ENCODE data around the gene ARHGAP15.

ARHGAP15 gene

DNA sequence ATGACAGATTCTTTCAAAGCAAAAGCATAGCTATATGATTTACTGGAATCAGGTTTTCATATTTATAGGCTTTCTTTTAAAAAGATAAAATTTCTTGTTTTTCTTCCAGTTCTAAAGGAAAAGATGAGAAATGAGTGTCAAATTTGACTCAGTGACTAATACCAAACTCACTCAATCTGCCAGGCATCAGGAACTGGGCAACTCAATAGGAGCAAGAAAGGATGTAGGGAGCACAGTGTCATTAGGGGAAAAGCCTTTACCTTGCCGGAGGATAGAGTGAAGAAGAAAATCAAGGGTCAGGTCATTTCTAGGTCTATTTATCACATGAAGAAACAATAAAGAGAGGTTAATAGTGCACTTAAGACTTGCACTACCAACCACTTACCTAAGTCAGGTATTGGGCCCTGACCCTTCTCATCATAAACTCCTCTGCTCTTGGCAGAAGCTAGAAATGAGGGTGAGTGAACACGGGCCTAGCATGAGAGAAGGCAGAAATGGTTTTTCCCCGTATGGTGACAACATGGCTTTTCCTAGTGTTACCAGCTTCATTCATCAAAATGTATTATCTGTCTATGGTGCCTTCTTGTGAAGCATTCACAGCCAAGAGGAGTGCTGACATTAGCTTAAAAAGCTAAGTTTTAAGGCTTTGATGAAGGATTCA, 151.0 kb downstream of the ARHGAP15 start:
- no peak for DNase-seq

- DNase-seq = no peak
These were observed 153.5 kb downstream of the ARHGAP15 start for GRCh38 chr2:143282684-143283083.

DNA sequence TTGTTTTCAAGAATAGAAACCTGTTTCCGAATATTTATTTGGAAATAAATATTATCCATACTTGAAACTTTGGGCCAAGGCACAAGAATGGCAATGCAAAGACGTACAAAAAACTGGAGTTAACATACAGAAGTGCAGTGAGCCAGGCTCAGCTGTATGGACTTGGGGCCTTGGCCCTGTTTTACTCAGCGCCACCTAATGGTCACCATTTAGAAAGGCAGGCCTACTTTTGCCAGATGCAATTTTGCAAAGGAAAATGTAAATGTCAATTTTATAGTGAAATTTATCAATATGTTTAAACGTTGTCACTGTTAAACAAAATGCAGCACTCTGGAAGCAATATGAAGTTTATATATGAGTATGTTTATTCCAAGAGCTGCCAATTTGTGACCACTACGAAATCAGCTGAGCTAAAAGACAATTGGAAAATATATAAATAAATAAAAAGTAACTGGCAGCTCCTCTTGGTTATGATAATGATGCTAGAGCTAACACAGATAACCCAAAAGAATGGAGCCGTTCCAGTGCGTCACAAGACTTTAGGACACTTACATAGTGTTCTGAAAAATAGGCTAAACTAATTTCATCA, 155.0 kb downstream of the ARHGAP15 start:
- DNase-seq = peak in 2 of 6 experiments; percentile 18 to 22

DNA sequence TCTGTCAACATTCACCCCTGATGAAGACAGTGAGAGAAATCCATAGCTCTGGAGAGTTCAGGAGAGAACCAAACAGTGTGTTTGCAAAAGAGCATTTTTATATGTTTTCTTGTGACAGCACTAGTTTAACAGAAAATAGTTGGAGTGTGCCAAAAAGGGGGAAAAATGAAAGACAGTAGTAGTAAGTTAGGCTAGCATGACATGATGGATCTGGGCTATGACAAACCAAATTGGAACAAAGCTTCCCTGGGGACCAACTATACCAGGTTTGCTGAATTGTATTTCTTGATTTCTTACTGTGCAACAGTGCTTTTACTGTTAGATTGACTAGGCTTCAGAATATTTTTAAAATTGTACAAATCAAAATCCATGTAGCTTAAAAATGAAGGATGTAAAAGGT, 159.8 kb downstream of the ARHGAP15 start:
- DNase-seq = no peak

DNA sequence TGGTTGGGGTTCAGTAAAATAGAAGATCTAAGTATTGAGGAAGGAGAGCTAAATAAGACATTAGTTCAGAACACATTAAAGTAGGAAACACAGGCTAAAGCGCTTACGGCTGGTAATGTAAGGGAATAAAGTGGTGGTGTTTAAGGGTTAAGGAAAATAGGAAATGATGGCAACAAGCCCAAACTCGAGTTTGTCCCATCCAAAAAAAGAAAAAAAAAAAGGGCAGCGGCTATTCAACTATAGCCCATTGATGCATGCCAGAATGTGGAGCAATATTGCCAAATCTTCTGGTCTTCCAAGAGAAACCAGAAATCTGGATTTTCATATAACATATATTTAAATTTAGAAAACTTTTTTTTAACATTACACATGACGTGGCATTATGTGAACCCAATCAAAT, 161.0 kb downstream of the ARHGAP15 start:
- DNase-seq = no peak

GRCh38 chr2:143294068-143294467, 164.8 kb downstream of the ARHGAP15 start:
- no peak for DNase-seq

DNA sequence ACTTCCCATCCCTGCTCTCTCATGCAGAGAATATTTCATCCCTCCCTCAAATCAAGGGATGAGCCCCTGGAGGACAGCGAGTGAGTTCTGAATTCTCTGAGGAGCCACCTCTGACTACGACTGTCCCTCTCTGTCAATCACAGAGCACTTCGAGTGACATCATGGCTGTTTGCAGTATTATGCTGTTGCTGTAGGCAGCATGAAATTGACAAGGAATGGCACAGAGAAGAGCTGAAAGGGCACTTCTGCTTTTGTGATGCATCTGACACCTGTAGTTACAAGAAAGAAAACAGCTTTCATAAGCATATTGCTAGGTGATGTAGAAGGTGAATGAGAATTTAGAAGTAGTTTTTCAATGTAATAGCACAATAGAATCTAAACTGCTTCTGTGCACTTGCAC, 166.9 kb downstream of the ARHGAP15 start:
- DNase-seq = no peak

- no peak for DNase-seq
These were observed 168.0 kb downstream of the ARHGAP15 start for GRCh38 chr2:143297182-143297581.

DNA sequence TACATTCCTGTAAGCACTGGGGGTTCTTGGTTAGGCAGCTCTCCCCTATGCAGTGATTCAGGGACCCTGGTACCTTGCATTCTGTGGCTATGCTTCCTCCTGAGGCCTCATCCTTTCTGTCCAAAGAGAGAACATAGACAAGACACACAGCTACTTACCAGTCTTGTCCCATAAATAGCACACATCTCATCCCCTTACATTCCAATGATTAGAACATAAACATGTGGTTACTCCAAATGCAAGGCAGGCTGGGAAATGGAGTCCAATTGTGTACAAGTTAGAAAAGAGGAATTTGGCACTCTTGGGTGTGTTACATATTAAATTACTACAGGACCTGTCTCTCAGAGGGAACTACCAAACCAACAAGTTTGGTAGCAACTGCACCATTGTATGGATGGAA, 171.3 kb downstream of the ARHGAP15 start:
- no peak for DNase-seq

DNA sequence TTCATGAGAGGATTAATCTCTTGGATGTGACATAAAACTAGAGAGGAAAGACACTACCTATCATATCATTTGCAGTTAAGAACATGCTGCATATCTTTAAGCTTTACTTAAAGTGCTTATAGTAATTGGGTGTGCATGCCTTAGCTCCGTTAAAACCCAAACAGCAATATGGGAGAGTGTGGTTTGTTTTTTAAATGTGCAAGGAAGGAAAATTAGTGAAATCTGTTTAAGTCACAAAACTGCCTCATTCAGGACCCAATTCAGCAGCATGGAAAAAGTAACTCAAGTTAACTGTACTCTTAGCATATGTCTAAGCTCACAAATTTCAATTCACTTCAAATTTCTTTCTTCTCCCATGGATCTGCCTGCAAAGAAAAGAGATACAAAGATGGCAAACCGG, 182.2 kb downstream of the ARHGAP15 start:
- DNase-seq = no peak

DNA sequence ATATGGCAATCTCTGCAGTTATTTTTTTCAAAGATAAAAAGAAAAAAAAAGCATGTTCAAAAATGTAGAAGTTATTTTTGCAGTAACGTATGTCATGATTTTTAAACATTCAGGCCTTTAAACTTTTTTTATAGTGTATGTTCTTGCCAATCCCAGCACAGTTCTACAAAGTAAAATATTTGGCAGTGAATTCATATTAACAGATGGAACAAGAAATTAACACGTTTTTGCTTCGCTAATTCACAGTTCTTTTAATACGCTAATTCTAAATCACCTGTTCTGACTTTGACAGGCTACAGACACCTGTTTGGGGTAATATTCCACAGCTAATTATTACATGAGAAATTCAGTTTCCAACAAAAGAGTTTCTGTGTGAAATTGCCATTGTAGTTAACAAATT, 183.2 kb downstream of the ARHGAP15 start:
- DNase-seq = no peak

GRCh38 chr2:143313861-143314260, 184.6 kb downstream of the ARHGAP15 start:
- DNase-seq = no peak

DNA sequence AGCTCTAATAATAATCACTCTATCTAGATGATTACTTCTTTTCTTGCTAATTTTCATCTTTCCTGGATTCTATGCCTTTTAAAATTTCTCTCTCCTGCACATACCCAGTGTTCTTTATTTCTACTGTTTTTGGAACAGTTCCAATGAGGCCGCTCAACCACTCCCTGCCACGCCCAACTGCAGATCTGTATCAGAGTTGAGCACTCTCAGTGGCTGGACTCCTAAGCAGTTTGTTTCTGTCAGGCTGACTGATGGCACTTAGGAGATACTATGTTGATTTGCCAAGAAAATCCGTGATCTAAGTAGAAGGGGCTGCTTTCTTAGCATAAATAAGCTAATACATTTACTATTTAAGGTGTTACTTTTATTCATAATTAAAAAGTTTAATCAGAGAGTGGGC, 192.8 kb downstream of the ARHGAP15 start:
- DNase-seq = no peak

DNA sequence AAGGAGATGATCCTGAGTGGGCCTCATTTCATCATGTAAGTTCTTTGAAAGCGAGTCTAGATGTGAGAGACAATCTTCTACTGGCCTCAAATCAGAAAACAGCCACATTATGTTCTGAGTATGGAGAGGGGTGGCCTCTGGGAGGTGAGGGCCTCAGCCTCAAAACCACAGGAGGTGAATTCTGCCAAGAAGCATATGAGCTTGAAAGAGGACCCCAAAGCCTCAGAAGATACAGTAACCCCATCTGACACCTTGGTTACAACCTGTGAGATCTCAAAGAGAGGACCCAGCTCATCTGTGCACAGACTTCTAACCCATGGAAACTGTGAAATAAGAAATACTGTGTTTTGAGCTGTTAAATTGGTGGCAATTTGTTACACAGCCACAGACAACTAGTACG, 200.1 kb downstream of the ARHGAP15 start:
- DNase-seq = no peak

- no peak for DNase-seq
These were observed 204.1 kb downstream of the ARHGAP15 start for GRCh38 chr2:143333168-143333791.

GRCh38 chr2:143333847-143334246, 204.6 kb downstream of the ARHGAP15 start:
- DNase-seq = no peak

GRCh38 chr2:143334837-143335236, 205.6 kb downstream of the ARHGAP15 start:
- DNase-seq = no peak

- DNase-seq = no peak
These were observed 207.5 kb downstream of the ARHGAP15 start for GRCh38 chr2:143336719-143337210.

GRCh38 chr2:143341478-143341877, 212.3 kb downstream of the ARHGAP15 start:
- DNase-seq = no peak

DNA sequence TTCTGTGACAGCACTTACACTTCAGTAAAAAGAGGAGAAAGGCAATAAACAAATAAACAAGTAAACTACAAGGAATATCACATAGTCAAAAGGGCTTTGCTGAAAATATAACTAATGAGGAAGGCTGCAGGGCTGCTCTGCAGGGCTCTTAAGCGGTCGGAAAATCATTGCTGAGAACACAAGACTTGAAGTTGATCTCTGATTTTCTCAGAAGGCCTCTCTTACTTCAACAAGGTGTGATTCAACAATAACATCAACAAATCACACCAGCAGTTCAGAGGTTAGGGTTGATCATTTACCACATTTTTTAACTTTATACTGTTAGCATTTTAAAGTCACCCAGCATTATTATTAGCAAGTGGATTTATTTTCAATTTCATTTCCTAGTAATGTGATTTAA, 215.6 kb downstream of the ARHGAP15 start:
- DNase-seq = no peak

DNA sequence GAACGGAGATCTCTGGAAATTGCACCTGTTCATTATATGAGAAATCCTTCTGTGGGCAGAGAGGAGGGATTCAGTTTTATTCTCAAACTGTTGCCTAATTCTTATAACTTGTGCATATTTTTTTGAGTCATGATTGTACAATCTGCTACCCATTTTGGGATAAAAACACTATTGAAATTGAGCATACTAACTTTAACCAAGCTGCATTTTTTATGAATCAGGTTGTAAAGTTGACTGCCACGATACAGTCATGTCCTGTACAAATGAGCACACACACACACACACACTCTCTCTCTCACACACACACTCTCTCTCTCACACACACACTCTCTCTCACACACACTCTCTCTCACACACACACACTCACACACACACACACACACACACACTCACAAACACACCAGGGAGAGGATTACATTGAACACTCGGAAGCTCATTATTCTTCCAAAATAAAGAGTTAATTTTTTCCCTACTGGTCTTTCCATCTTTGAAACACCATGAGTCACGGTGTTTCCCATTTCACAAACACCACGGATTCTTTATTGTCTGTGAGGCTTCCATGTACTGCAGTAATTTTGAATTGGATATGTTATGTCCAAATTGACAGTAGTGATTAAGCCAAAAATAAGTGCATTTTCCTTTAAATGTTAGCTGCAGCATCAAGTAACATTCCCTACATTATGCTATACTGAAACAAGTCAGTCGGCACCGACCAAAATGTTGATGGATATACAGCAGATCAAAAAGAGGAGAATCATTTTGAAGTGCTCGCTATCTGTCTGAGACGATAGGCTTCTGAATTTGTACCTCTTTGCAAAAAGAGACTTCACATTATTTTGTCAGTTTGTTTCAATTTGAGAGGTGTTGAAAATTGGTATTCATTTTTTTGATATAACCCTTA, 216.9 kb downstream of the ARHGAP15 start:
- DNase-seq = no peak

- DNase-seq = no peak
These were observed 218.1 kb downstream of the ARHGAP15 start for GRCh38 chr2:143347271-143347695.

- no peak for DNase-seq
These were observed 218.7 kb downstream of the ARHGAP15 start for GRCh38 chr2:143347901-143348414.

All from stimulated activated naive CD4-positive, alpha-beta T cell (primary cell).